Keratinocyte (primary cell): ENCODE measurements around the gene SLC32A1. TPM values are rescaled to one million over a fixed set of nuclear protein-coding genes. Genes with fewer than 3 reads are reported as not detected.

Experiments
- DNase-seq: peaks from one replicate; pipeline ENCODE4 v3.0.0-alpha.2; 2011; ENCODE audit warnings: low read depth, missing footprints, low spot score
- FAIRE-seq: peaks from 2 replicates; lab custom pipeline; 2011; peaks lifted over from hg19 to GRCh38; lab: Jason Lieb, UNC
- H2AFZ ChIP-seq: 2 replicates; pipeline ENCODE4 v1.6.0; 2012; ENCODE audit warnings: low read length, control low read depth, inconsistent platforms; ENCODE audit not compliant: control insufficient read depth
- H3K27ac ChIP-seq: 2 replicates; pipeline ENCODE4 v1.5.1; 2011; ENCODE audit warnings: low read length; ENCODE audit not compliant: control insufficient read depth, insufficient read depth
- H3K27me3 ChIP-seq: 3 replicates; pipeline ENCODE4 v1.6.0; 2011; ENCODE audit warnings: low read length; ENCODE audit not compliant: control insufficient read depth, insufficient read depth; ENCODE audit errors: extremely low read depth
- H3K36me3 ChIP-seq, 2 experiments: 2 replicates in 1 of 2; 3 replicates in 1 of 2; pipeline ENCODE4 v1.5.1; 2011; ENCODE audit warnings: low read length in 2 of 2, mild to moderate bottlenecking in 1 of 2; ENCODE audit not compliant: control insufficient read depth in 2 of 2, insufficient read depth in 2 of 2; ENCODE audit errors: extremely low read depth in 1 of 2
- H3K4me1 ChIP-seq: 3 replicates; pipeline ENCODE4 v1.5.1; 2011; ENCODE audit warnings: low read length; ENCODE audit not compliant: control insufficient read depth, insufficient read depth; ENCODE audit errors: extremely low read depth
- H3K4me2 ChIP-seq: 3 replicates; pipeline ENCODE4 v1.6.0; 2011; ENCODE audit warnings: low read depth, low read length; ENCODE audit not compliant: control insufficient read depth, insufficient read depth; ENCODE audit errors: extremely low read depth
- H3K4me3 ChIP-seq, 3 experiments: fragments of 200-600 bp in 1 of 3; sonication (generic) in 1 of 3; 2 replicates in 2 of 3; 3 replicates in 1 of 3; pipeline ENCODE4 v1.5.1; 2011 to 2016; ENCODE audit warnings: low read length in 3 of 3, mild to moderate bottlenecking in 3 of 3, control low read depth in 2 of 3, inconsistent platforms in 1 of 3, low read depth in 1 of 3, mixed read lengths in 1 of 3, mixed run types in 1 of 3, moderate library complexity in 1 of 3; ENCODE audit not compliant: control insufficient read depth in 2 of 3, insufficient read depth in 2 of 3; ENCODE audit errors: extremely low read depth in 1 of 3
- H3K79me2 ChIP-seq: 2 replicates; pipeline ENCODE4 v1.6.0; 2012; ENCODE audit warnings: low read length; ENCODE audit not compliant: control insufficient read depth, insufficient read depth
- H3K9ac ChIP-seq: 3 replicates; pipeline ENCODE4 v1.6.0; 2011; ENCODE audit warnings: low read length; ENCODE audit not compliant: control insufficient read depth, insufficient read depth; ENCODE audit errors: extremely low read depth
- H3K9me1 ChIP-seq: 3 replicates; pipeline ENCODE4 v1.6.0; 2011; ENCODE audit warnings: low read length; ENCODE audit not compliant: control insufficient read depth, insufficient read depth; ENCODE audit errors: extremely low read depth
- H3K9me3 ChIP-seq: 2 replicates; pipeline ENCODE4 v1.5.1; 2012; ENCODE audit warnings: low read depth, low read length; ENCODE audit not compliant: control insufficient read depth
- H4K20me1 ChIP-seq: 3 replicates; pipeline ENCODE4 v1.6.0; 2011; ENCODE audit warnings: low read length; ENCODE audit not compliant: control insufficient read depth, insufficient read depth; ENCODE audit errors: extremely low read depth
- CTCF ChIP-seq, 3 experiments: IDR thresholded peaks in 1 of 3; conservative IDR thresholded peaks in 1 of 3; optimal IDR thresholded peaks in 1 of 3; 2 replicates in 2 of 3; 3 replicates in 1 of 3; pipeline versions ENCODE3 to v1.5.1; 2011; ENCODE audit warnings: low read length in 3 of 3, mild to moderate bottlenecking in 3 of 3, moderate library complexity in 2 of 3, control low read depth in 1 of 3, inconsistent platforms in 1 of 3; ENCODE audit not compliant: insufficient read depth in 2 of 3; ENCODE audit errors: extremely low read depth in 1 of 3
- EZH2 ChIP-seq: IDR thresholded peaks from one replicate; pipeline ENCODE4 v1.6.1; 2012; ENCODE audit warnings: inconsistent platforms, mild to moderate bottlenecking, low read length, moderate library complexity
- dilution Hi-C: fragments of 300-500 bp; cut with MboI; formaldehyde crosslinking; loops from one replicate; pipeline ENCODE4 v1.7.0; 2020; ENCODE audit warnings: low sequenced_read_pairs; ENCODE audit not compliant: extremely low pct_ligation_motif_present
- polyA plus RNA-seq, 5 experiments: library from polyadenylated mRNA; depleted of rRNA in 3 of 5; stranded (reverse) in 3 of 5; stranded (forward) in 1 of 5; unstranded in 1 of 5; fragments of >200 nt; gene quantifications; 1 replicate in 1 of 5; 2 replicates in 3 of 5; 3 replicates in 1 of 5; pipeline versions ENCODE4 v1.2.1 to v1.2.3, GENCODE V29; 2011 to 2012; ENCODE audit warnings: missing spikeins in 2 of 5, low read depth in 1 of 5, low replicate concordance in 1 of 5

Gene SLC32A1
- polyA plus RNA-seq, 1 donor (not counting 4 experiments of a cell fraction or from before 2014, with no cell fraction given): not detected

- no peak overlapping the region for H2AFZ ChIP-seq
- H3K36me3 ChIP-seq: no peaks in the 10 kb centered on the region
- H3K27me3 ChIP-seq: peaks cover 50% of the 10 kb centered on the region
- no peak overlapping the region for H3K9ac ChIP-seq
- no peaks in the 10 kb centered on the region for H3K9me1 ChIP-seq
- no peak overlapping the region for H3K27ac ChIP-seq
- H3K79me2 ChIP-seq: no peaks in the 10 kb centered on the region
- H3K4me2 ChIP-seq: no peak overlapping the region
- DNase-seq (no peak), FAIRE-seq (no peak)
- TF ChIP-seq EZH2: no peak
- no peak for TF ChIP-seq CTCF (optimal IDR thresholded peaks at IDR 0.05 in 1 of 3, IDR thresholded peaks at IDR 0.05 in 1 of 3, conservative IDR thresholded peaks at IDR 0.05 in 1 of 3; ENCODE audit: extremely low read depth in 1 of 3, insufficient read depth in 2 of 3, low read length in 3 of 3)
- H3K4me1 ChIP-seq: peaks cover 15% of the 10 kb centered on the region
- H3K4me3 ChIP-seq: no peak overlapping the region
- dilution Hi-C loops: no loop called here
- H3K9me3 ChIP-seq: no peaks in the 10 kb centered on the region
- no peaks in the 10 kb centered on the region for H4K20me1 ChIP-seq
These were observed 10.9 kb downstream of the SLC32A1 start for GRCh38 chr20:38735172-38735571.

- no peaks in the 10 kb centered on the region for H3K4me1 ChIP-seq
- FAIRE-seq: no peak
These were observed 13.6 kb downstream of the SLC32A1 start for GRCh38 chr20:38737887-38738286.

More at GRCh38 chr20:38737887-38738286, 13.6 kb downstream of the SLC32A1 start:
- no peaks in the 10 kb centered on the region for H3K9me3 ChIP-seq
- H3K4me3 ChIP-seq: no peak overlapping the region
- H3K9me1 ChIP-seq: no peaks in the 10 kb centered on the region
- H3K27me3 ChIP-seq: peaks cover 32% of the 10 kb centered on the region
- no peak overlapping the region for H3K4me2 ChIP-seq
- dilution Hi-C loops: no loop called here
- H3K9ac ChIP-seq: no peak overlapping the region
- H2AFZ ChIP-seq: no peak overlapping the region
- H3K36me3 ChIP-seq: no peaks in the 10 kb centered on the region
- TF ChIP-seq CTCF (optimal IDR thresholded peaks at IDR 0.05 in 1 of 3, IDR thresholded peaks at IDR 0.05 in 1 of 3, conservative IDR thresholded peaks at IDR 0.05 in 1 of 3; ENCODE audit: extremely low read depth in 1 of 3, insufficient read depth in 2 of 3, low read length in 3 of 3): no peak
- no peak for TF ChIP-seq EZH2
- DNase-seq: no peak
- no peaks in the 10 kb centered on the region for H4K20me1 ChIP-seq
- H3K79me2 ChIP-seq: no peaks in the 10 kb centered on the region
- no peak overlapping the region for H3K27ac ChIP-seq
